Measurements from ENCODE around the gene MYO1B. TPM values are rescaled to one million over a fixed set of nuclear protein-coding genes. Genes with fewer than 3 reads are reported as not detected.
A peak's percentile ranks its signal among the peaks of the same experiment; 100 is the strongest.

The MYO1B gene
- total and polyA plus RNA-seq, 2 of the 4 experiments (the other 2 are of a cell fraction) = 57.2 to 116 TPM

GRCh38 chr2:191467113-191467512 lies 221.9 kb downstream of the MYO1B start:
- ATAC-seq (ENCODE audit: low read depth) = no peak
- no peak overlapping the region for H3K23ac ChIP-seq (ENCODE audit: low read depth, low read length)
- no peaks in the 10 kb centered on the region for H3K27me3 ChIP-seq (ENCODE audit: control insufficient read depth, insufficient read depth, low read length)
- no peak for DNase-seq
- H4K8ac ChIP-seq (ENCODE audit: low read depth in 2 of 2, low read length in 2 of 2) = no peak overlapping the region
- ChIA-PET POLR2A (ENCODE audit: unreplicated experiment) (no interaction called here), CTCF (no interaction called here)
- H3K36me3 ChIP-seq (ENCODE audit: control insufficient read depth, insufficient read depth, low read length) = no peaks in the 10 kb centered on the region
- BruUV-seq (replicated peaks) = no TSS peak
- no peak overlapping the region for H3K14ac ChIP-seq (replicated peaks; ENCODE audit: low read depth, low read length)
- 98% methylated on average over 4 of the region's 5 CpGs; no CpG with 5 or more reads in 1 of the 2 experiments for WGBS, 2 experiments (ENCODE audit: extremely low coverage in 2 of 2, insufficient read length in 1 of 2)
- H4K20me1 ChIP-seq (ENCODE audit: insufficient read depth, low read length) = no peaks in the 10 kb centered on the region
- no peak overlapping the region for H3K18ac ChIP-seq (ENCODE audit: low read depth, low read length)
- H3K9me3 ChIP-seq (ENCODE audit: control insufficient read depth, insufficient read depth, low read length) = no peaks in the 10 kb centered on the region
- H3K4me1 ChIP-seq (ENCODE audit: control insufficient read depth, insufficient read depth, low read length) = no peaks in the 10 kb centered on the region
- TF ChIP-seq USF2 (IDR thresholded peaks at IDR 0.05; ENCODE audit: low read depth, low read length) (no peak), CTCF (conservative IDR thresholded peaks at IDR 0.05; ENCODE audit: low read depth, low read length) (no peak)
- H3K4me3 ChIP-seq (ENCODE audit: insufficient read depth, low read depth, low read length) = no peak overlapping the region
- no peak overlapping the region for H4K91ac ChIP-seq (ENCODE audit: insufficient read depth, low read depth, low read length)
- H2BK120ac ChIP-seq (ENCODE audit: low read depth, low read length) = no peak overlapping the region
- peak overlapping the region; percentile 58 for H2AFZ ChIP-seq (replicated peaks; ENCODE audit: low read length, poor library complexity)
- H2AK9ac ChIP-seq (replicated peaks; ENCODE audit: low read depth, low read length, poor library complexity) = no peak overlapping the region
- H2AK5ac ChIP-seq (ENCODE audit: low read depth, low read length) = no peak overlapping the region
- H3K4me2 ChIP-seq (ENCODE audit: low read depth, low read length) = no peak overlapping the region
- no peak overlapping the region for H3K56ac ChIP-seq (ENCODE audit: extremely low read depth, insufficient read depth, low read length)
- H4K5ac ChIP-seq (ENCODE audit: low read depth, low read length) = no peak overlapping the region
- H3K4ac ChIP-seq (ENCODE audit: low read depth, low read length) = peak overlapping the region; percentile 20; the same call in 1 of the 2 replicates
- no peak overlapping the region for H2BK5ac ChIP-seq (ENCODE audit: low read depth, low read length, poor library complexity, severe bottlenecking)
- no peaks in the 10 kb centered on the region; the same call in 1 of the 2 replicates for H3K9me1 ChIP-seq (ENCODE audit: insufficient read depth, low read length)
- H3K9ac ChIP-seq (ENCODE audit: low read depth, low read length) = no peak overlapping the region
- intact Hi-C loops (cut with micrococcal nuclease) = no loop called here
- H2BK15ac ChIP-seq (ENCODE audit: low read depth, low read length) = no peak overlapping the region
- dilution Hi-C loops (cut with HindIII; ENCODE audit: low sequenced_read_pairs, unreplicated experiment) = no loop called here
- H2BK20ac ChIP-seq (ENCODE audit: low read depth, low read length) = no peak overlapping the region
- no peaks in the 10 kb centered on the region for H3K79me1 ChIP-seq (ENCODE audit: low read depth in 1 of 2, low read length in 2 of 2)
- in situ Hi-C loops (cut with MboI; ENCODE audit: low sequenced_read_pairs) = no loop called here
- no peak overlapping the region for H3K27ac ChIP-seq (ENCODE audit: insufficient read depth, low read length)

Measured in IMR-90 (cell line).